Measurements from ENCODE around the gene GALNT9.

DNA sequence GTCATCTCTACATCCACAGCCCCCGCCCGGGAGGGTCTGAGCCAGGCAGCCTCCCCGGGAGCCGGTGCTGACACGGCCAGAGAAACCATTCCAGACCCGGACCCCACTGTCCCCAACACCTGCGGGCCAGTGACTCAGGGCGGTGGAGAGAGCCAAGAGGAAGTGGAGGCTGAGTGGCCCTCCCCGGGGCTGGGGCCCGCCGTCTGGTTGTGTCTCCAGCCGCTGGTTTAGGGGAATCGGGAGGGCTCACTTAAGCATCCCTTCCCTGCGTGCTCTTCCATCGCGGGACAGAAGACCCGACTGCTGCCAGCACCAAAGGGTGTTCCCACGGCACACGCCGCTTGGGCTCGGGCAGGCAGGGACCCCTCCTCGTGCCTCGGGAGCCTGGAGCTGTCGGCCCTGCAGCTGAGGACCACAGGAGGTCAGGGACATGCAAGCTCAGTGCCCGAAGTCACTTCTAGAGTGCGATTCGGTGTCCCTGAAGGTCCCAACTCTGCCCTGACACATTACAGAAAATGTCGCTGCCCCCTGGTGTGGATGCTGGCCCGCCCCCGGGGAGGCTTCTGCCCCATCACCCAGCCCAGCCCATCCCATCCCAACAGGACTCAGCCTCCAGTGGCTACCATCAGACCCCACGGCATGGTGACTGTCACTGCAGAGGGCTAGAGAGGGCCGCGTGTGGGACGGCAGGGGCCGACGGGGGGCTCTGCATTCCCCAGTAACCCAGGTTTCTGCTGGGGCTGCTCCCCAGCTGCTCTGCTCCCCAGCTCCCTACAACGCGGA, 50.8 kb downstream of the GALNT9 start:
- TF ChIP-seq, protein P1, sequence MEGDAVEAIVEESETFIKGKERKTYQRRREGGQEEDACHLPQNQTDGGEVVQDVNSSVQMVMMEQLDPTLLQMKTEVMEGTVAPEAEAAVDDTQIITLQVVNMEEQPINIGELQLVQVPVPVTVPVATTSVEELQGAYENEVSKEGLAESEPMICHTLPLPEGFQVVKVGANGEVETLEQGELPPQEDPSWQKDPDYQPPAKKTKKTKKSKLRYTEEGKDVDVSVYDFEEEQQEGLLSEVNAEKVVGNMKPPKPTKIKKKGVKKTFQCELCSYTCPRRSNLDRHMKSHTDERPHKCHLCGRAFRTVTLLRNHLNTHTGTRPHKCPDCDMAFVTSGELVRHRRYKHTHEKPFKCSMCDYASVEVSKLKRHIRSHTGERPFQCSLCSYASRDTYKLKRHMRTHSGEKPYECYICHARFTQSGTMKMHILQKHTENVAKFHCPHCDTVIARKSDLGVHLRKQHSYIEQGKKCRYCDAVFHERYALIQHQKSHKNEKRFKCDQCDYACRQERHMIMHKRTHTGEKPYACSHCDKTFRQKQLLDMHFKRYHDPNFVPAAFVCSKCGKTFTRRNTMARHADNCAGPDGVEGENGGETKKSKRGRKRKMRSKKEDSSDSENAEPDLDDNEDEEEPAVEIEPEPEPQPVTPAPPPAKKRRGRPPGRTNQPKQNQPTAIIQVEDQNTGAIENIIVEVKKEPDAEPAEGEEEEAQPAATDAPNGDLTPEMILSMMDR (IDR thresholded peaks at IDR 0.05): no peak
- TF ChIP-seq EP300 (IDR thresholded peaks at IDR 0.05) (no peak), POLR2A (IDR thresholded peaks at IDR 0.05) (no peak)

Measured in ovary (tissue), 3 donors.